Bronchial epithelial cell (primary cell): ENCODE measurements around the gene CLDN24. TPM values are rescaled to one million over a fixed set of nuclear protein-coding genes. Genes with fewer than 3 reads are reported as not detected.

Source experiments
- DNase-seq: peaks from one replicate; pipeline ENCODE4 v3.0.0-alpha.2; 2010; ENCODE audit warnings: low read depth
- FAIRE-seq: peaks from 2 replicates; lab custom pipeline; 2011; peaks lifted over from hg19 to GRCh38; lab: Jason Lieb, UNC
- H3K27me3 ChIP-seq: 2 replicates; pipeline ENCODE4 v1.5.1; 2011; ENCODE audit warnings: low read length; ENCODE audit not compliant: control insufficient read depth, insufficient read depth
- H3K36me3 ChIP-seq: 2 replicates; pipeline ENCODE4 v1.5.1; 2011; ENCODE audit warnings: low read length; ENCODE audit not compliant: control insufficient read depth, insufficient read depth
- H3K4me3 ChIP-seq: 2 replicates; pipeline ENCODE4 v1.5.1; 2011; ENCODE audit warnings: mild to moderate bottlenecking, low read depth, low read length, control low read depth
- CTCF ChIP-seq: IDR thresholded peaks from 2 replicates; pipeline ENCODE4 v1.5.1; 2011; ENCODE audit warnings: mild to moderate bottlenecking, moderate library complexity, low read length, control low read depth, inconsistent platforms; ENCODE audit not compliant: insufficient read depth, severe bottlenecking
- total RNA-seq: library from RNA; depleted of rRNA; stranded (reverse); fragments of >200 nt; gene quantifications from 2 replicates; pipeline ENCODE4 v1.2.1, GENCODE V29; 2014

Gene CLDN24
- total RNA-seq = not detected in 2 replicates

GRCh38 chr4:183322326-183322725 lies at the start of gene CLDN24:
TSS of gene CLDN24 (minus strand) at chr4:183322426. CDS start at chr4:183322426, 0 bp downstream.
- no peak for TF ChIP-seq CTCF
- Histone ChIP-seq H3K36me3 (no peaks in the 10 kb centered on the region), H3K4me3 (no peak within 1 kb of the TSS), H3K27me3 (no peaks in the 10 kb centered on the region)
- FAIRE-seq = no peak
- DNase-seq = no peak

- DNase-seq (no peak), FAIRE-seq (no peak)
- H3K4me3 ChIP-seq = no peak overlapping the region
These were observed 48.6 kb upstream of the CLDN24 start for GRCh38 chr4:183370786-183371185.

GRCh38 chr4:183369073-183369472 lies 46.8 kb upstream of the CLDN24 start:
- FAIRE-seq (no peak), DNase-seq (no peak)
- TF ChIP-seq CTCF = no peak
- no peaks in the 10 kb centered on the region for H3K27me3 ChIP-seq
- H3K36me3 ChIP-seq = no peaks in the 10 kb centered on the region
- H3K4me3 ChIP-seq = no peak overlapping the region

More at GRCh38 chr4:183370786-183371185, 48.6 kb upstream of the CLDN24 start:
- no peak for TF ChIP-seq CTCF
- Histone ChIP-seq H3K36me3 (no peaks in the 10 kb centered on the region), H3K27me3 (no peaks in the 10 kb centered on the region)

- Histone ChIP-seq H3K4me3 (no peak overlapping the region), H3K27me3 (no peaks in the 10 kb centered on the region), H3K36me3 (no peaks in the 10 kb centered on the region)
- no peak for TF ChIP-seq CTCF
- FAIRE-seq = no peak
- DNase-seq = no peak
These were observed 44.1 kb upstream of the CLDN24 start for GRCh38 chr4:183366206-183366835.

- Histone ChIP-seq H3K4me3 (no peak overlapping the region), H3K27me3 (no peaks in the 10 kb centered on the region), H3K36me3 (no peaks in the 10 kb centered on the region)
- TF ChIP-seq CTCF = no peak
- DNase-seq (no peak), FAIRE-seq (no peak)
These were observed 41.8 kb upstream of the CLDN24 start for GRCh38 chr4:183364025-183364424.

GRCh38 chr4:183362916-183363542 lies 40.8 kb upstream of the CLDN24 start:
- H3K27me3 ChIP-seq = no peaks in the 10 kb centered on the region
- no peak overlapping the region for H3K4me3 ChIP-seq
- DNase-seq (peak; percentile 56), FAIRE-seq (no peak)
- peak; percentile 24 for TF ChIP-seq CTCF
- no peaks in the 10 kb centered on the region for H3K36me3 ChIP-seq
